ENCODE measurements around the gene INS.

- TF ChIP-seq CTCF (IDR thresholded peaks at IDR 0.05) = no peak
- TF ChIP-seq POLR2AphosphoS5 (IDR thresholded peaks at IDR 0.05) = no peak
These were observed 28.8 kb downstream of the INS start for GRCh38 chr11:2132246-2132645.
